22Rv1 (cell line): ENCODE data around the gene KIF25.

Experiments
- H3K27ac ChIP-seq: fragments of 450-650 bp; 2 replicates; pipeline ENCODE4 v1.5.1; 2017
- CTCF ChIP-seq: fragments of 450-650 bp; IDR thresholded peaks from 2 replicates; pipeline ENCODE4 v1.5.1; 2017; ENCODE audit warnings: mild to moderate bottlenecking
- ZFX ChIP-seq: fragments of 450-650 bp; IDR thresholded peaks from 2 replicates; pipeline ENCODE4 v1.6.1; 2017; ENCODE audit warnings: antibody characterized with exemption, borderline replicate concordance

The KIF25 gene

GRCh38 chr6:167953551-167953950 lies 43.9 kb upstream of the KIF25 start:
- TF ChIP-seq ZFX = no peak
- TF ChIP-seq CTCF = no peak
- no peak overlapping the region for H3K27ac ChIP-seq

- no peak overlapping the region for H3K27ac ChIP-seq
- no peak for TF ChIP-seq ZFX
- TF ChIP-seq CTCF = no peak
Observed at GRCh38 chr6:167954151-167954550, 43.3 kb upstream of the KIF25 start.

DNA sequence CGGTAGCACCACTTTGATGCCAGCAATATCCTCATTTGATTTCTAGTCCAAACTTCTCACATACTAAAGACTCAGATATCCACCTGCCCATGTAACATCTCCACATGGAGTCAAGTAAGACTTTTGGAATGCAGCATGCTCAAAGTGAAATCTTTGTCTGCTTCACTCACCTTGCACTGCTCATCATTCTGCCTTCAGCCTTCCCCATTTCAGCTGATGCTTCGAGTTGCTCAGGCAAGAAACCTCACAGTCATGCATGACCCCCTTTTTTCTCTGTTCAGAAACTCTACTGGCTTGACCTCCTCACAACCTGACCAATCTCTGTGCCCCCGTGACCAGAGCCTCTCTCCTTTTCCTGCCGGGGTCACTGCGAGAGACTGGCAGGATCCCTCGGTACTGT lies 41.0 kb upstream of the KIF25 start:
- H3K27ac ChIP-seq = no peak overlapping the region
- no peak for TF ChIP-seq CTCF
- no peak for TF ChIP-seq ZFX

- H3K27ac ChIP-seq = no peak overlapping the region
- TF ChIP-seq CTCF (no peak), ZFX (no peak)
Observed at GRCh38 chr6:167956983-167957492, 40.4 kb upstream of the KIF25 start.

GRCh38 chr6:167957626-167958025 lies 39.8 kb upstream of the KIF25 start:
- no peak overlapping the region for H3K27ac ChIP-seq
- no peak for TF ChIP-seq ZFX
- no peak for TF ChIP-seq CTCF

- TF ChIP-seq ZFX = no peak
- no peak for TF ChIP-seq CTCF
- no peak overlapping the region for H3K27ac ChIP-seq
Observed at GRCh38 chr6:167960579-167960978, 36.9 kb upstream of the KIF25 start.

DNA sequence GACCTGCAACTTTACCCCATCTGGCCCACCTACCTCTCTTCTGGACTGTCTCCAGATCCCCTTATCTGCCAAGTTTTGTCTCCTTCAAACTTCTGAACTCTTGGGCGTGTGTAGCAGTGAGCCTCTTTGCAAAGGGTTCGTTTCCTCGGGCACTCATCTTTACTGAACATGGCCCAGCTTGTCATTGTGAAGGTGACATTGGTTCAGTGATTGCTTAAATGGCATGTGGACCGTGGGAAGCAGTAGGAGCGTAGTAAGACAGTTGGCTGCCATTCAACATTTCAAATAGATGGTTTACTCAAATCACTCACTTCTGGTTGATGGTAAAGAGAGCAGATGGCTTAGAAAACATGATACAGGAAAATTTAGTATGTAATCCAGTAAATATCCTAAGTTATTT lies 34.8 kb upstream of the KIF25 start:
- TF ChIP-seq ZFX (no peak), CTCF (no peak)
- H3K27ac ChIP-seq = 0 out of 2 replicates have a peak overlapping the region, but pooled peaks have one; percentile 82
